Fibroblast of the aortic adventitia (primary cell): ENCODE measurements around the gene IFRD1. TPM values are rescaled to one million over a fixed set of nuclear protein-coding genes. Genes with fewer than 3 reads are reported as not detected.

Experiments
- DNase-seq: peaks from one replicate; pipeline ENCODE4 v3.0.0-alpha.2; 2010; ENCODE audit warnings: low read depth
- H3K4me3 ChIP-seq: 2 replicates; pipeline ENCODE4 v1.5.1; 2011; ENCODE audit warnings: low read depth, mild to moderate bottlenecking, control low read depth, low read length, moderate library complexity
- total RNA-seq: library from RNA; depleted of rRNA; stranded (reverse); fragments of >200 nt; gene quantifications from 2 replicates; pipeline ENCODE4 v1.2.3, GENCODE V29; 2012; ENCODE audit warnings: low replicate concordance
- TF ChIP-seq, protein P1 (sequence below): IDR thresholded peaks from 2 replicates; pipeline ENCODE4 v1.5.1; 2011; ENCODE audit warnings: mild to moderate bottlenecking, low read length, control low read depth, inconsistent platforms; ENCODE audit not compliant: insufficient read depth

The IFRD1 gene
- total RNA-seq, 1 donor, result 49.5 TPM

DNA sequence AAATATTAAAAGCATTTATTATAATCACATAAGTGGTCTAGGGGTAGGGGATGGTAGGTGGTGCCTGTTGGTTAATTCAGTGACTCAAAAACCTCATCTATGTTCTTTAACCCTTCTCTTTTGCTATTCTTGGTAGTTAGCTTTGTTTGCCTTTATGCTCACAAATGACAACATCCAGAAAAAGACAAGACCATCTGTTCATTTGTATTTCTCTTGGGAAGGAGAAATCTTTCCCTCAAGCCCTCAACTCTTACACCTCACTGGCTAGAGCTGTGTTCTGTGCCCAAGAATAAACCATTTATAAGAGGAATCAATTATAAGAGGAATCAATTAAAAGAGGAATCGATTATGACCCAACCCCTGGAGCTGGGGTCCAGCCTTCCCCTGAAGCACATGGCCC, 10.8 kb upstream of the IFRD1 start:
- TF ChIP-seq, protein P1, sequence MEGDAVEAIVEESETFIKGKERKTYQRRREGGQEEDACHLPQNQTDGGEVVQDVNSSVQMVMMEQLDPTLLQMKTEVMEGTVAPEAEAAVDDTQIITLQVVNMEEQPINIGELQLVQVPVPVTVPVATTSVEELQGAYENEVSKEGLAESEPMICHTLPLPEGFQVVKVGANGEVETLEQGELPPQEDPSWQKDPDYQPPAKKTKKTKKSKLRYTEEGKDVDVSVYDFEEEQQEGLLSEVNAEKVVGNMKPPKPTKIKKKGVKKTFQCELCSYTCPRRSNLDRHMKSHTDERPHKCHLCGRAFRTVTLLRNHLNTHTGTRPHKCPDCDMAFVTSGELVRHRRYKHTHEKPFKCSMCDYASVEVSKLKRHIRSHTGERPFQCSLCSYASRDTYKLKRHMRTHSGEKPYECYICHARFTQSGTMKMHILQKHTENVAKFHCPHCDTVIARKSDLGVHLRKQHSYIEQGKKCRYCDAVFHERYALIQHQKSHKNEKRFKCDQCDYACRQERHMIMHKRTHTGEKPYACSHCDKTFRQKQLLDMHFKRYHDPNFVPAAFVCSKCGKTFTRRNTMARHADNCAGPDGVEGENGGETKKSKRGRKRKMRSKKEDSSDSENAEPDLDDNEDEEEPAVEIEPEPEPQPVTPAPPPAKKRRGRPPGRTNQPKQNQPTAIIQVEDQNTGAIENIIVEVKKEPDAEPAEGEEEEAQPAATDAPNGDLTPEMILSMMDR, result no peak
- no peak overlapping the region for H3K4me3 ChIP-seq
- no peak for DNase-seq

DNA sequence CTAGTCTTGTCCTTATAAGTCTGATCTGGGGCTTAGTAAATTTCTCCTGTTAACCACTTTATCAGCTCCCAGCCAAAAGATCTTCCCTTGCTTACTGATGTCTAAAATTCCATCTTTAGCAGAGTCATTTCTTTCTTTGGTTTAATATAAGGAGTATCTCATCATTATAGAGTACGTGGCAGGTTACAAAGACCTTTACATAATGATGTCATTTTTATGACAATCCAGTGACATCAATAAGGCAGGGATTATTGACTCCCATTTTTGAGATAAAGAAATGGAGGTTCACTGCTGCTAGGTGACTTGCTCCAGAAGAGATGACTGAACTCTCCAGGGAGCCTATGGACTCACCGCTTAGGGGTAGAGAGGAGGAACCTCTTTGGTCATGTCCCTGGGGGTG, 8.1 kb upstream of the IFRD1 start:
- H3K4me3 ChIP-seq, result no peak overlapping the region
- no peak for DNase-seq
- TF ChIP-seq, protein P1, result no peak

DNA sequence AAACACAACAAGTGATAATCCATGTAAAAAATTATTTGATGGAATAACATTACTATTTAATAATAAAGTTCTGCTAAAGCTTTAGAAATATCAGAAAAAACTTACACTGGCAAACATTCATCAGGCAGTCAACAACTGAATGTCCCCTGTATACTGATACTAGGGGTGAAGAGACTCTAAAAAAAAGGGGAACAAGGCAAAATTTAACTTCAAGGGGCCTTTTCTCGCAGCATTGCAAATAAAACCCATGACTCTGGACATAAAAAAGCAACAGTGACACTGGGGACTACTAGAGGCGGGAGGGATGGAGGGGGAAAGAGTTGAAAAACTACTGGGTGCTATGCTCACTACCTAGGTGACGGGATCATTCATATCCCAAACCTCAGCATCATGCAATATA, 5.8 kb upstream of the IFRD1 start:
- TF ChIP-seq, protein P1, result no peak
- no peak for DNase-seq
- H3K4me3 ChIP-seq, result no peak overlapping the region

DNA sequence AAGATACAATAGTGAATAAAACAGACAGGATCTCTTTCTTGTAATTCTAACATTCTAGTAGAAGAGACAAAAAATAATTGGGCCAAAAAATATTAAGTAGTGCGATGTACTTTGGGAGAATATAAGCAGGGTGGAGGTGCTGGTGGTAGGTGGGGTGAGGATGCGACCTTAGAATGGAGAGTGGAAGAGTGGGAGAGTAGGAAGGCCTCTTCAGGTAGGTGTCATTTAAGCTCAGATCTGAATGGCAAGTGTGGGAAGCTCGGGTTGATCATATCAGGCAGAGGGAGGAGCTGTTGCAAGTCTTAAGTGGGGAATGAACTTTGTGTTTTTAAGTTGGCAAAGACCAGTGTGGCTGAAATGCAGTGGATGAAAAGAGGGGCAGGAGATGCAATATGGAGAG, 3.8 kb upstream of the IFRD1 start:
- no peak overlapping the region for H3K4me3 ChIP-seq
- TF ChIP-seq, protein P1, result no peak
- DNase-seq, result no peak

DNA sequence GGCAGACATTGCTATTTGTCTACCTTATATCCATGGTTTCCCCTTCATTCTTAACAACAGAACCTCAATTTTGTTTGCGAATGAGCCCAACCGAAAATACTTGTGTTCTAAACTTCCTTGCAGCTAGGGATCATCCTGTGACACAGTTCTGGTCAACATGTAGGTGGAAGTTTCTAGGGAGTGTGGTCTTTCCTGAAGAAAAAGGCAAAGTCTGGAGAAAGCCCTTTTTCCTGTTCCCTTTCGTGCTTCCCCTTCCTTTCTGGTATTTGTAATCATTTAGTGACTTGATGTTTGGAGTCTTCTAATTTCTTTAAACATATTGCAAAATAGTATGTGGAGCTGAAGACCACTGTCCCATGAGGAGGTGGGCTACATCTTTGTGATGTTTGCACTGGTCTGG, 2.9 kb upstream of the IFRD1 start:
- TF ChIP-seq, protein P1, result no peak
- no peak overlapping the region for H3K4me3 ChIP-seq
- no peak for DNase-seq

DNA sequence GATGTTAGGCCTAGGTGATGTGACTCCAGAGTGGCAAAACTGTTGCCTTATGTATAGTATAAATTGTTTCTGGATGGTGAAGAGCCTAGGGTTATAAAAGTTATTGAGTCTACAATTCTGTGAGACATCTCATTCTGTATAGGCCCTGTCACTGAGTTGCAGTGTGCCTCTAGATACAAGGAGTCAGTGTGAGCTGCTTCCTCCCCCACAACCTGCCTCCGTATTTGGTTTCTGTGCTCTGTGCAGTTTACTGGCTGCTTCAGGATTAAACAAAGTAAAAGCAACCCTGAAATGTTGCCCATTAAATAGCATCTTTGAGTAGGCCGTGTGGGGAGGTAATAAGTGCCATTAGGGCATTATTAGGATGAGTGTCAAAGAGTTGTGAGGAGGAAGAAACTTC, 1.9 kb upstream of the IFRD1 start:
- DNase-seq, result no peak
- no peak overlapping the region for H3K4me3 ChIP-seq
- TF ChIP-seq, protein P1, result no peak

DNA sequence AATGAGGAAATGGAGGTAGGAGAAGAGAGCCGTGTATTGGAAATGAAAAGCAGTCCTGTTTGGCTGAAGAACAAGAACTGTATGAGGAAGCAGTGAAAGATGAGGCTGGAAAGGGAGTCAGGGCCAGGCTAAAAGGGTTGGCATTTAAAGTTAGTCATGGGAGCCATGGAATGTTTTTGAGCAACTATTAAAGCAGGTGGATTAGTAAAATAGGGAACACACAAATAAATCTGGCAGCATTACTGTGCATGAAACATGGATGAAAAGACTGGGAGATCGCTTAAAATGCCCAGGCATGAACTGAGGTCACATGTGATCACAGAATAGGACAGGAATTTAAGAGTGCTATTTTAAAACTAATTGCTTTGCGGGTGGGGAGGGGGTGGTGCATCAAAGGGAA, 1.4 kb upstream of the IFRD1 start:
- TF ChIP-seq, protein P1, result no peak
- no peak for DNase-seq
- no peak overlapping the region for H3K4me3 ChIP-seq
